Mesothelial cell of epicardium (in vitro differentiated cells): Measurements from ENCODE around the gene CMTM4. TPM values are rescaled to one million over a fixed set of nuclear protein-coding genes. Genes with fewer than 3 reads are reported as not detected.

Experiments used
- DNase-seq, 2 experiments: peaks; one replicate each; pipeline ENCODE4 v3.0.0; 2021; ENCODE audit warnings: low spot score in 2 of 2; ENCODE audit not compliant: unreplicated experiment in 2 of 2
- H3K27ac Mint-ChIP-seq: 2 replicates; pipeline ENCODE4 v1.8.0; 2021; ENCODE audit warnings: mixed read lengths
- H3K27me3 Mint-ChIP-seq: 2 replicates; pipeline ENCODE4 v1.8.0; 2021; ENCODE audit warnings: low read depth, mixed read lengths
- H3K36me3 Mint-ChIP-seq: 2 replicates; pipeline ENCODE4 v1.8.0; 2021; ENCODE audit warnings: mixed read lengths
- H3K4me1 Mint-ChIP-seq: 2 replicates; pipeline ENCODE4 v1.8.0; 2021; ENCODE audit warnings: mixed read lengths
- H3K4me3 Mint-ChIP-seq: 2 replicates; pipeline ENCODE4 v1.8.0; 2021; ENCODE audit warnings: mild to moderate bottlenecking, moderate library complexity, mixed read lengths
- H3K9me3 Mint-ChIP-seq: 2 replicates; pipeline ENCODE4 v1.8.0; 2021; ENCODE audit warnings: mixed read lengths
- CTCF ChIP-seq: fragments of 200-600 bp; sonication (generic); IDR thresholded peaks from one replicate; pipeline ENCODE4 v1.5.0; 2021; ENCODE audit warnings: antibody characterized with exemption; ENCODE audit not compliant: unreplicated experiment
- total RNA-seq: library from RNA; stranded (reverse); gene quantifications from 3 replicates; pipeline ENCODE4 v1.2.1, GENCODE V29; 2021

The CMTM4 gene
- total RNA-seq, 1 donor from 2014 or later: 63.4 TPM

- Mint-ChIP-seq H3K27ac (peak overlapping the region; percentile 24), H3K36me3 (peaks cover 21% of the 10 kb centered on the region)
These were observed 43.5 kb upstream of the CMTM4 start for GRCh38 chr16:66740010-66740409.

GRCh38 chr16:66735891-66736290 lies 39.3 kb upstream of the CMTM4 start:
- peaks cover 38% of the 10 kb centered on the region for H3K36me3 Mint-ChIP-seq
- no peak for TF ChIP-seq CTCF
- no peak overlapping the region for H3K27ac Mint-ChIP-seq
- no peaks in the 10 kb centered on the region for H3K27me3 Mint-ChIP-seq
- no peaks in the 10 kb centered on the region for H3K9me3 Mint-ChIP-seq
- no peak for DNase-seq
- no peak overlapping the region for H3K4me3 Mint-ChIP-seq
- no peaks in the 10 kb centered on the region for H3K4me1 Mint-ChIP-seq

More at GRCh38 chr16:66740010-66740409, 43.5 kb upstream of the CMTM4 start:
- Mint-ChIP-seq H3K4me3 (no peak overlapping the region), H3K27me3 (no peaks in the 10 kb centered on the region), H3K4me1 (peaks cover 4% of the 10 kb centered on the region), H3K9me3 (no peaks in the 10 kb centered on the region)
- no peak for DNase-seq
- TF ChIP-seq CTCF: peak; percentile 65

GRCh38 chr16:66731101-66731500 lies 34.6 kb upstream of the CMTM4 start:
- Mint-ChIP-seq H3K4me1 (no peaks in the 10 kb centered on the region), H3K36me3 (peaks cover 47% of the 10 kb centered on the region), H3K27ac (no peak overlapping the region), H3K27me3 (no peaks in the 10 kb centered on the region), H3K9me3 (no peaks in the 10 kb centered on the region), H3K4me3 (no peak overlapping the region)
- TF ChIP-seq CTCF: no peak
- DNase-seq: no peak

- H3K27me3 Mint-ChIP-seq: no peaks in the 10 kb centered on the region
- no peaks in the 10 kb centered on the region for H3K9me3 Mint-ChIP-seq
- H3K36me3 Mint-ChIP-seq: peaks cover 52% of the 10 kb centered on the region
- H3K4me3 Mint-ChIP-seq: no peak overlapping the region
- no peak overlapping the region for H3K27ac Mint-ChIP-seq
- no peak for DNase-seq
- no peaks in the 10 kb centered on the region for H3K4me1 Mint-ChIP-seq
- no peak for TF ChIP-seq CTCF
These were observed 32.3 kb upstream of the CMTM4 start for GRCh38 chr16:66728804-66729203.

GRCh38 chr16:66728117-66728787 lies 31.7 kb upstream of the CMTM4 start:
- Mint-ChIP-seq H3K36me3 (peaks cover 53% of the 10 kb centered on the region), H3K27me3 (no peaks in the 10 kb centered on the region), H3K27ac (peak overlapping the region; percentile 62), H3K9me3 (no peaks in the 10 kb centered on the region), H3K4me1 (no peaks in the 10 kb centered on the region), H3K4me3 (no peak overlapping the region)
- no peak for DNase-seq
- TF ChIP-seq CTCF: peak; percentile 63
